Uterus (tissue), 4 donors: ENCODE measurements around the gene PFKFB2. TPM values are rescaled to one million over a fixed set of nuclear protein-coding genes. Genes with fewer than 3 reads are reported as not detected.

ENCODE experiments used
- DNase-seq, 2 donors: peaks; one replicate each; pipeline ENCODE4 v3.0.0-alpha.2; 2019 to 2020
- H3K27ac ChIP-seq, 2 donors: fragments of 200-600 bp; sonication (generic); 1 replicate in 1 of 2; 2 replicates in 1 of 2; pipeline ENCODE4 v1.5.1; 2016 to 2018
- H3K27me3 ChIP-seq, 2 donors: fragments of 200-600 bp; sonication (generic); one replicate each; pipeline ENCODE4 v1.5.1; 2018 to 2019; ENCODE audit warnings: control low read depth in 1 of 2
- H3K36me3 ChIP-seq, 2 donors: fragments of 200-600 bp; sonication (generic); one replicate each; pipeline ENCODE4 v1.5.1; 2019; ENCODE audit warnings: control low read depth in 1 of 2
- H3K4me1 ChIP-seq, 2 donors: fragments of 200-600 bp; sonication (generic); one replicate each; pipeline ENCODE4 v1.5.1; 2018 to 2019; ENCODE audit warnings: control low read depth in 1 of 2
- H3K4me3 ChIP-seq, 2 donors: fragments of 200-600 bp; sonication (generic); 1 replicate in 1 of 2; 2 replicates in 1 of 2; pipeline ENCODE4 v1.5.1; 2018 to 2019; ENCODE audit warnings: mild to moderate bottlenecking in 1 of 2
- H3K9me3 ChIP-seq, 2 donors: fragments of 200-600 bp; sonication (generic); one replicate each; pipeline ENCODE4 v1.5.1; 2019; ENCODE audit warnings: control low read depth in 1 of 2
- POLR2A ChIP-seq, 2 donors: fragments of 450-650 bp; IDR thresholded peaks; one replicate each; pipeline ENCODE4 v1.6.1; 2016; ENCODE audit warnings: antibody characterized with exemption in 2 of 2, mild to moderate bottlenecking in 1 of 2, moderate library complexity in 1 of 2
- intact Hi-C: fragments of 100-400 bp; cut with DNase I; formaldehyde crosslinking; loops from one replicate; pipeline ENCODE4 v1.15.1; 2023; ENCODE audit warnings: low total_unique reads
- total RNA-seq, 4 donors: library from RNA; depleted of rRNA in 3 of 4; stranded (reverse); fragments of >200 nt in 3 of 4; gene quantifications; one replicate each; pipeline versions ENCODE4 v1.1.0 to v1.2.4, GENCODE V29; 2014 to 2023
- TF ChIP-seq, protein P1 (sequence below), 4 experiments: fragments of 200-600 bp in 2 of 4; fragments of 450-650 bp in 2 of 4; sonication (generic) in 2 of 4; IDR thresholded peaks; one replicate each; pipeline ENCODE4 v1.5.1; 2016 to 2019; ENCODE audit warnings: antibody characterized with exemption in 4 of 4, mild to moderate bottlenecking in 2 of 4, moderate library complexity in 1 of 4
- donor health status: DM: yes; HTN: yes; CAD: no.

Gene PFKFB2
- total RNA-seq, 4 donors from 2014 or later, result 0.51 to 10.7 (median 2.9) TPM

GRCh38 chr1:207102146-207102545, 49.1 kb downstream of the PFKFB2 start:
- Histone ChIP-seq H3K27me3 (no peaks in the 10 kb centered on the region), H3K9me3 (no peaks in the 10 kb centered on the region), H3K27ac (no peak overlapping the region), H3K4me1 (no peaks in the 10 kb centered on the region), H3K36me3 (no peaks in the 10 kb centered on the region), H3K4me3 (no peak overlapping the region)
- no peak for TF ChIP-seq POLR2A (IDR thresholded peaks at IDR 0.05)
- TF ChIP-seq, protein P1, sequence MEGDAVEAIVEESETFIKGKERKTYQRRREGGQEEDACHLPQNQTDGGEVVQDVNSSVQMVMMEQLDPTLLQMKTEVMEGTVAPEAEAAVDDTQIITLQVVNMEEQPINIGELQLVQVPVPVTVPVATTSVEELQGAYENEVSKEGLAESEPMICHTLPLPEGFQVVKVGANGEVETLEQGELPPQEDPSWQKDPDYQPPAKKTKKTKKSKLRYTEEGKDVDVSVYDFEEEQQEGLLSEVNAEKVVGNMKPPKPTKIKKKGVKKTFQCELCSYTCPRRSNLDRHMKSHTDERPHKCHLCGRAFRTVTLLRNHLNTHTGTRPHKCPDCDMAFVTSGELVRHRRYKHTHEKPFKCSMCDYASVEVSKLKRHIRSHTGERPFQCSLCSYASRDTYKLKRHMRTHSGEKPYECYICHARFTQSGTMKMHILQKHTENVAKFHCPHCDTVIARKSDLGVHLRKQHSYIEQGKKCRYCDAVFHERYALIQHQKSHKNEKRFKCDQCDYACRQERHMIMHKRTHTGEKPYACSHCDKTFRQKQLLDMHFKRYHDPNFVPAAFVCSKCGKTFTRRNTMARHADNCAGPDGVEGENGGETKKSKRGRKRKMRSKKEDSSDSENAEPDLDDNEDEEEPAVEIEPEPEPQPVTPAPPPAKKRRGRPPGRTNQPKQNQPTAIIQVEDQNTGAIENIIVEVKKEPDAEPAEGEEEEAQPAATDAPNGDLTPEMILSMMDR (IDR thresholded peaks at IDR 0.05), result no peak
- intact Hi-C loops, result no loop called here
- DNase-seq, result no peak

DNA sequence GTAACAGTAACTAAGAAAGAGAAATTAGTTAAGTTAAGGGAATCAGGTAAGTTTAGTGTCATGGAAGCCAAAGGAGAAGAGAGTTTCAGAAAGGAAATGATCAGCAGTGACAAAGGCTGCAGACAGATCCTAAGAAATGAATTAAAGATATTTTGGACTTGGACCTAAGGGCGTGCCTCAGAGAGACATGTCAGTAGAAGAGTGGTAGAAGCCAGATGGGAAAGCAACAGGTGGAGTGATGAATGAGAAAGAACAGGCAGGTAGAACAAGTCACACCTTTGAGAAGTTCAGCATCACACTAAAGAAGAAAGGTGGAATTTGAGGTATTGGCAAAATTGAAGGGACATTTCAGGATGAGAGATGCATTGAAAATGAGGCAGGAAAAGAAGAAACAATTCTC, 49.6 kb downstream of the PFKFB2 start:
- H3K4me3 ChIP-seq, result no peak overlapping the region
- H3K4me1 ChIP-seq, result no peaks in the 10 kb centered on the region
- H3K36me3 ChIP-seq, result no peaks in the 10 kb centered on the region
- no peaks in the 10 kb centered on the region for H3K9me3 ChIP-seq
- no peak for DNase-seq
- no peaks in the 10 kb centered on the region for H3K27me3 ChIP-seq
- intact Hi-C loops, result no loop called here
- no peak overlapping the region for H3K27ac ChIP-seq
- TF ChIP-seq POLR2A (IDR thresholded peaks at IDR 0.05), result no peak
- TF ChIP-seq, protein P1 (IDR thresholded peaks at IDR 0.05), result no peak

- DNase-seq, result no peak
- TF ChIP-seq, protein P1 (IDR thresholded peaks at IDR 0.05), result no peak
- no peak for TF ChIP-seq POLR2A (IDR thresholded peaks at IDR 0.05)
- intact Hi-C loops, result no loop called here
- no peak within 1 kb of the TSS for H3K27ac ChIP-seq
- no peaks in the 10 kb centered on the region for H3K9me3 ChIP-seq
- H3K27me3 ChIP-seq, result no peaks in the 10 kb centered on the region
- H3K4me3 ChIP-seq, result no peak within 1 kb of the TSS
- no peaks in the 10 kb centered on the region for H3K36me3 ChIP-seq
- no peaks in the 10 kb centered on the region for H3K4me1 ChIP-seq
Measured at GRCh38 chr1:207103892-207104373, 50.9 kb downstream of the PFKFB2 start, which contains the start of gene C4BPA. Gene C4BPA, plus strand, starts transcription at chr1:207104233. Its CDS starts 8,793 bp downstream, at chr1:207113026.

DNA sequence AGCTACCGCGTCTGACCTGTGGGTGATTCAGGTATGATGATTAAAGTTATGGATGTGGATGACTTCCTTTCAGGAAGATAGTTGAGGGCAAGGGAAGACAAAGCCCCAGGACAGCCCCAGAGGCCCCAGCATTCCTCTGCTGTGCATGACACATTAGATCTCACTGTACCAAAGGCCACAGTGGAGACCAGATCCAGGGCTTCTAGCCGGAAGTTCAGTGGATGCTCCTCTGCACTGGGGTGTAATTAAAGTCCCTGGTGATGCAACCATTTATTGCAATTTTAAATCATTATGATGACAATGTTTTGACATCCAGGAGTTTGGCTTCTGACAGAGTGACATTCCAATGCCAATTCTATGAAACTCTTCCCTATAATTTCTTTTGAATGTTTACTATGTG, 55.9 kb downstream of the PFKFB2 start:
- Histone ChIP-seq H3K4me1 (no peaks in the 10 kb centered on the region), H3K27me3 (no peaks in the 10 kb centered on the region), H3K27ac (no peak overlapping the region), H3K36me3 (no peaks in the 10 kb centered on the region), H3K9me3 (no peaks in the 10 kb centered on the region), H3K4me3 (no peak overlapping the region)
- DNase-seq, result no peak
- intact Hi-C loops, result no loop called here
- TF ChIP-seq, protein P1 (IDR thresholded peaks at IDR 0.05), result no peak
- TF ChIP-seq POLR2A (IDR thresholded peaks at IDR 0.05), result no peak

DNA sequence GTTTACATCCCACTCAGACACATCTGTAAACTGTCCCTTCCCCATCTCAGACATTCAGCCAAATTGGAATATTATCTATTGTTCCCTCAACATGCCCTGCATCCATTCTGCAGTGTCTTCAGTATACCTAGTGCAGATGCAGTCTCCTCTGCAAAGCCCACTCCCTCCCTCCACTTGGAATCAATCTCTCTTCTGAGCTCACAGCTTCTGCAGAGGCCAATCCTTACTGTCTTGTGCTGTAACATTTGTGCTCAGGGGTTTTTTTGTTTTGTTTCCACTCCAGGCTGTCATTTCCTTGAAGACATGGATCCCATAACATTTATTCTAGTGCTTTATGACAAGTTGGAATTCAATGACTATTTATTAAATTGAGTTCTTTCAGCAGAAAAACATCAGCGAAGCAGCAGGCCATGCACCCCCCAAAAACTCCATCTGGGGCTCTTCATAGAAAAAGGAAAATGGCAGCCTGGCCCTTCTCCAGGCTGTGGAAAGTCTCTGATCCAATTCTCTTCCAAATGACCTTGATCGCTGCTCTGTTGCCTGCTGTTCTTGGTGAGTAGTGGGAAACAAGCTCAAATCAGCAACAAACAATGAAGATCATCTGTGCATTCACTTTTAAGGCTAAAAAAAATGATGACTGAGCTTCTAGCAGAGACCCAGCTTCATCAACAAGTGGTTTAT, 59.7 kb downstream of the PFKFB2 start:
- H3K27ac ChIP-seq, result no peak overlapping the region
- H3K36me3 ChIP-seq, result no peaks in the 10 kb centered on the region
- intact Hi-C loops, result no loop called here
- H3K9me3 ChIP-seq, result no peaks in the 10 kb centered on the region
- TF ChIP-seq, protein P1 (IDR thresholded peaks at IDR 0.05), result no peak
- TF ChIP-seq POLR2A (IDR thresholded peaks at IDR 0.05), result no peak
- no peaks in the 10 kb centered on the region for H3K4me1 ChIP-seq
- no peaks in the 10 kb centered on the region for H3K27me3 ChIP-seq
- no peak overlapping the region for H3K4me3 ChIP-seq
- DNase-seq, result no peak
